Mesenchymal stem cell (in vitro differentiated cells and primary cell): ENCODE results near the gene UVSSA.
A peak's percentile ranks its signal among the peaks of the same experiment; 100 is the strongest.

Experiments used
- DNase-seq: peaks from one replicate; pipeline ENCODE4 v3.0.0-alpha.2; 2013
- H2AFZ ChIP-seq: one replicate; pipeline ENCODE4 v1.6.1; 2013; ENCODE audit warnings: low read depth, mild to moderate bottlenecking, control low read depth, inconsistent platforms, low read length, moderate library complexity
- H2AK5ac ChIP-seq: 2 replicates; pipeline ENCODE4 v1.6.1; 2013; ENCODE audit warnings: low read length, moderate library complexity, mild to moderate bottlenecking, inconsistent platforms; ENCODE audit not compliant: severe bottlenecking
- H2BK120ac ChIP-seq: one replicate; pipeline ENCODE4 v1.6.1; 2013; ENCODE audit warnings: low read depth, mild to moderate bottlenecking, inconsistent platforms, low read length, moderate library complexity
- H2BK12ac ChIP-seq, 2 experiments: one replicate each; pipeline ENCODE4 v1.6.1; 2013; ENCODE audit warnings: inconsistent platforms in 2 of 2, low read length in 2 of 2, mild to moderate bottlenecking in 2 of 2, moderate library complexity in 2 of 2, control low read depth in 1 of 2
- H2BK15ac ChIP-seq: one replicate; pipeline ENCODE4 v1.6.1; 2013; ENCODE audit warnings: mild to moderate bottlenecking, low read depth, inconsistent platforms; ENCODE audit not compliant: poor library complexity, severe bottlenecking
- H2BK5ac ChIP-seq: 2 replicates; pipeline ENCODE4 v1.6.1; 2013; ENCODE audit warnings: low read depth, mild to moderate bottlenecking, low read length, control low read depth, inconsistent platforms; ENCODE audit not compliant: poor library complexity, severe bottlenecking
- H3K14ac ChIP-seq, 2 experiments: one replicate each; pipeline ENCODE4 v1.6.1; 2013; ENCODE audit warnings: inconsistent platforms in 2 of 2, low read length in 2 of 2, control low read depth in 1 of 2, mild to moderate bottlenecking in 1 of 2, moderate library complexity in 1 of 2
- H3K18ac ChIP-seq, 2 experiments: one replicate each; pipeline ENCODE4 v1.6.1; 2013; ENCODE audit warnings: inconsistent platforms in 2 of 2, low read length in 2 of 2, control low read depth in 1 of 2, low read depth in 1 of 2, mild to moderate bottlenecking in 1 of 2
- H3K23ac ChIP-seq, 2 experiments: one replicate each; pipeline ENCODE4 v1.6.1; 2013; ENCODE audit warnings: inconsistent platforms in 2 of 2, low read length in 2 of 2, mild to moderate bottlenecking in 2 of 2, moderate library complexity in 2 of 2, control low read depth in 1 of 2
- H3K27ac ChIP-seq: 2 replicates; pipeline ENCODE4 v1.5.1; 2013; ENCODE audit warnings: mild to moderate bottlenecking, moderate library complexity, low read length, control low read depth, inconsistent platforms; ENCODE audit not compliant: poor library complexity, severe bottlenecking
- H3K27me3 ChIP-seq, 2 experiments: 2 replicates each; pipeline versions ENCODE4 v1.6.1 to v1.7.0; 2013; ENCODE audit warnings: low read length in 2 of 2, mild to moderate bottlenecking in 2 of 2, moderate library complexity in 2 of 2, control low read depth in 1 of 2, inconsistent platforms in 1 of 2; ENCODE audit not compliant: control insufficient read depth in 1 of 2, insufficient read depth in 1 of 2
- H3K36me3 ChIP-seq, 2 experiments: 2 replicates each; pipeline versions ENCODE4 v1.6.1 to v1.7.0; 2013; ENCODE audit warnings: low read length in 2 of 2, control low read depth in 1 of 2, inconsistent platforms in 1 of 2, low read depth in 1 of 2, mild to moderate bottlenecking in 1 of 2; ENCODE audit not compliant: insufficient read depth in 2 of 2, control insufficient read depth in 1 of 2
- H3K4ac ChIP-seq, 2 experiments: one replicate each; pipeline ENCODE4 v1.6.1; 2013; ENCODE audit warnings: inconsistent platforms in 2 of 2, low read length in 2 of 2, mild to moderate bottlenecking in 2 of 2, moderate library complexity in 2 of 2, control low read depth in 1 of 2, low read depth in 1 of 2
- H3K4me1 ChIP-seq: 2 replicates; pipeline ENCODE4 v1.6.1; 2013; ENCODE audit warnings: low read depth, low read length, control low read depth; ENCODE audit not compliant: control insufficient read depth, insufficient read depth
- H3K4me2 ChIP-seq: 2 replicates; pipeline ENCODE4 v1.6.1; 2013; ENCODE audit warnings: low read length, mild to moderate bottlenecking, inconsistent platforms; ENCODE audit not compliant: poor library complexity, severe bottlenecking
- H3K4me3 ChIP-seq, 2 experiments: 2 replicates each; pipeline versions ENCODE4 v1.5.1 to v1.7.0; 2013; ENCODE audit warnings: low read length in 2 of 2, mild to moderate bottlenecking in 2 of 2, control low read depth in 1 of 2, low read depth in 1 of 2; ENCODE audit not compliant: insufficient read depth in 1 of 2
- H3K79me1 ChIP-seq: replicated peaks from 2 replicates; pipeline ENCODE4 v1.6.1; 2013; ENCODE audit warnings: mild to moderate bottlenecking, control low read depth, low read length, inconsistent platforms; ENCODE audit not compliant: poor library complexity, severe bottlenecking
- H3K9ac ChIP-seq: 2 replicates; pipeline ENCODE4 v1.7.0; 2013; ENCODE audit warnings: mild to moderate bottlenecking, low read length, moderate library complexity
- H3K9me3 ChIP-seq: 2 replicates; pipeline ENCODE4 v1.7.0; 2013; ENCODE audit warnings: mild to moderate bottlenecking, low read length; ENCODE audit not compliant: control insufficient read depth
- H4K8ac ChIP-seq: one replicate; pipeline ENCODE4 v1.6.1; 2013; ENCODE audit warnings: inconsistent platforms, mild to moderate bottlenecking, low read length, moderate library complexity
- H4K91ac ChIP-seq: one replicate; pipeline ENCODE4 v1.6.1; 2013; ENCODE audit warnings: mild to moderate bottlenecking, low read length, inconsistent platforms
- WGBS: methylation state at CpG from one replicate; pipeline ENCODE4 v1.1.7; 2013; ENCODE audit warnings: mixed read lengths; 5-methylcytosine and 5-hydroxymethylcytosine counted together

Gene UVSSA

GRCh38 chr4:1395941-1396805 lies 49.2 kb downstream of the UVSSA start:
- no peak overlapping the region for H3K4me3 ChIP-seq
- no peak overlapping the region for H3K27ac ChIP-seq
- H3K23ac ChIP-seq = no peak overlapping the region
- H3K4me2 ChIP-seq = no peak overlapping the region
- H3K79me1 ChIP-seq = no peaks in the 10 kb centered on the region
- H2AFZ ChIP-seq = no peak overlapping the region
- no peak overlapping the region for H4K91ac ChIP-seq
- DNase-seq = no peak
- H3K27me3 ChIP-seq = peaks cover 9 to 16% of the 10 kb centered on the region in 2 experiments
- H3K9ac ChIP-seq = no peak overlapping the region
- H2BK15ac ChIP-seq = no peak overlapping the region
- H3K4ac ChIP-seq = no peak overlapping the region
- peaks cover 27% of the 10 kb centered on the region for H3K9me3 ChIP-seq
- no peaks in the 10 kb centered on the region for H3K4me1 ChIP-seq
- WGBS = 90% methylated on average over 12 of the region's 13 CpGs
- H2BK12ac ChIP-seq = no peak overlapping the region
- H3K18ac ChIP-seq = no peak overlapping the region
- no peak overlapping the region for H2AK5ac ChIP-seq
- H4K8ac ChIP-seq = no peak overlapping the region
- no peak overlapping the region for H2BK5ac ChIP-seq
- no peak overlapping the region for H2BK120ac ChIP-seq
- H3K36me3 ChIP-seq = peaks cover 29 to 32% of the 10 kb centered on the region in 2 experiments
- H3K14ac ChIP-seq = no peak overlapping the region

GRCh38 chr4:1396806-1397455 lies 49.9 kb downstream of the UVSSA start:
- Histone ChIP-seq H3K9me3 (peaks cover 20% of the 10 kb centered on the region), H3K36me3 (peaks cover 25 to 29% of the 10 kb centered on the region in 2 experiments), H3K4me3 (no peak overlapping the region), H3K23ac (no peak overlapping the region), H2BK5ac (no peak overlapping the region), H3K18ac (no peak overlapping the region), H3K4me2 (no peak overlapping the region), H3K9ac (no peak overlapping the region), H2BK120ac (no peak overlapping the region), H3K4ac (no peak overlapping the region), H2AK5ac (no peak overlapping the region), H2BK15ac (no peak overlapping the region), H2AFZ (no peak overlapping the region), H3K79me1 (no peaks in the 10 kb centered on the region), H4K91ac (no peak overlapping the region), H3K14ac (no peak overlapping the region), H3K4me1 (no peaks in the 10 kb centered on the region), H3K27me3 (peaks cover 17 to 24% of the 10 kb centered on the region in 2 experiments), H4K8ac (no peak overlapping the region), H3K27ac (no peak overlapping the region), H2BK12ac (no peak overlapping the region)
- 96% methylated on average over 8 of the region's 11 CpGs for WGBS
- no peak for DNase-seq

GRCh38 chr4:1398681-1399507 lies 51.9 kb downstream of the UVSSA start:
- H3K14ac ChIP-seq = peak overlapping the region in 1 of 2 experiments; percentile 12
- H3K36me3 ChIP-seq = peaks cover 8 to 20% of the 10 kb centered on the region in 2 experiments
- no peak overlapping the region for H2BK5ac ChIP-seq
- 90% methylated on average over 19 of the region's 22 CpGs for WGBS
- no peak for DNase-seq
- peak overlapping the region in 1 of 2 experiments; percentile 26 for H3K4me3 ChIP-seq
- no peak overlapping the region for H3K9ac ChIP-seq
- H4K8ac ChIP-seq = no peak overlapping the region
- H2BK120ac ChIP-seq = no peak overlapping the region
- H3K4ac ChIP-seq = no peak overlapping the region
- H3K4me1 ChIP-seq = peaks cover 4% of the 10 kb centered on the region
- H3K4me2 ChIP-seq = no peak overlapping the region
- H2AK5ac ChIP-seq = no peak overlapping the region
- H3K18ac ChIP-seq = no peak overlapping the region
- no peak overlapping the region for H2BK15ac ChIP-seq
- H2BK12ac ChIP-seq = no peak overlapping the region
- peaks cover 28 to 42% of the 10 kb centered on the region in 2 experiments for H3K27me3 ChIP-seq
- no peak overlapping the region for H4K91ac ChIP-seq
- no peak overlapping the region for H3K27ac ChIP-seq
- no peak overlapping the region for H2AFZ ChIP-seq
- no peak overlapping the region for H3K23ac ChIP-seq
- H3K9me3 ChIP-seq = peaks cover 11% of the 10 kb centered on the region
- H3K79me1 ChIP-seq = no peaks in the 10 kb centered on the region
